Nephron (organoid): ENCODE data around the gene CHN2.

Experiments used
- H3K27ac Mint-ChIP-seq, 3 experiments: 2 replicates each; pipeline ENCODE4 v1.8.0; 2020; ENCODE audit warnings: mixed read lengths in 3 of 3, mild to moderate bottlenecking in 2 of 3, moderate library complexity in 1 of 3
- H3K27me3 Mint-ChIP-seq: 2 replicates; pipeline ENCODE4 v1.8.0; 2021; ENCODE audit warnings: low read depth, mild to moderate bottlenecking, moderate library complexity, mixed read lengths
- H3K36me3 Mint-ChIP-seq: 2 replicates; pipeline ENCODE4 v1.8.0; 2020; ENCODE audit warnings: low read depth, mixed read lengths
- H3K4me1 Mint-ChIP-seq: 2 replicates; pipeline ENCODE4 v1.8.0; 2020; ENCODE audit warnings: mixed read lengths
- H3K4me3 Mint-ChIP-seq, 3 experiments: 2 replicates each; pipeline ENCODE4 v1.8.0; 2020; ENCODE audit warnings: mild to moderate bottlenecking in 3 of 3, mixed read lengths in 3 of 3, moderate library complexity in 2 of 3
- H3K9me3 Mint-ChIP-seq: 2 replicates; pipeline ENCODE4 v1.8.0; 2020; ENCODE audit warnings: mixed read lengths
- TF ChIP-seq, protein P1 (sequence below), 3 experiments: fragments of 200-600 bp; sonication (generic); IDR thresholded peaks; one replicate each; pipeline ENCODE4 v1.5.0; 2021; ENCODE audit warnings: antibody characterized with exemption in 3 of 3; ENCODE audit not compliant: unreplicated experiment in 3 of 3

Gene CHN2

DNA sequence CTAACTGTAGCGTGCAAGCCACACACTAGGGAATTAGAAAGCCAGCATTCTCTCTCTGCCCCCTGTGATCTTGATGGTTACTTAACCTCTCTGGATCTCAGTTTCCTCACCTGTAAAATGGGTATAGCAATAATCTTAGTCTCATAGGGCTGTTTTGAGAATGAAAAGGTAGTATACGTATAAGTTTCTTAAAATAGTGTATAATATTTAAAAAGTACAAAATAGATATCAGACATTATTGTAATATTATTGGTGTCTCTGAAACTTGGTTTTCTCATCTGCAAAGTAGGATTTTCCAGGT lies 80.4 kb downstream of the CHN2 start:
- TF ChIP-seq, protein P1, sequence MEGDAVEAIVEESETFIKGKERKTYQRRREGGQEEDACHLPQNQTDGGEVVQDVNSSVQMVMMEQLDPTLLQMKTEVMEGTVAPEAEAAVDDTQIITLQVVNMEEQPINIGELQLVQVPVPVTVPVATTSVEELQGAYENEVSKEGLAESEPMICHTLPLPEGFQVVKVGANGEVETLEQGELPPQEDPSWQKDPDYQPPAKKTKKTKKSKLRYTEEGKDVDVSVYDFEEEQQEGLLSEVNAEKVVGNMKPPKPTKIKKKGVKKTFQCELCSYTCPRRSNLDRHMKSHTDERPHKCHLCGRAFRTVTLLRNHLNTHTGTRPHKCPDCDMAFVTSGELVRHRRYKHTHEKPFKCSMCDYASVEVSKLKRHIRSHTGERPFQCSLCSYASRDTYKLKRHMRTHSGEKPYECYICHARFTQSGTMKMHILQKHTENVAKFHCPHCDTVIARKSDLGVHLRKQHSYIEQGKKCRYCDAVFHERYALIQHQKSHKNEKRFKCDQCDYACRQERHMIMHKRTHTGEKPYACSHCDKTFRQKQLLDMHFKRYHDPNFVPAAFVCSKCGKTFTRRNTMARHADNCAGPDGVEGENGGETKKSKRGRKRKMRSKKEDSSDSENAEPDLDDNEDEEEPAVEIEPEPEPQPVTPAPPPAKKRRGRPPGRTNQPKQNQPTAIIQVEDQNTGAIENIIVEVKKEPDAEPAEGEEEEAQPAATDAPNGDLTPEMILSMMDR (IDR thresholded peaks at IDR 0.05; ENCODE audit: unreplicated experiment in 3 of 3): no peak
- no peaks in the 10 kb centered on the region for H3K9me3 Mint-ChIP-seq
- H3K27ac Mint-ChIP-seq: peak overlapping the region; percentile 38 to 52 (median 45)
- H3K36me3 Mint-ChIP-seq: no peaks in the 10 kb centered on the region
- H3K4me1 Mint-ChIP-seq: peaks cover 77% of the 10 kb centered on the region
- no peak overlapping the region for H3K4me3 Mint-ChIP-seq
- peaks cover 19% of the 10 kb centered on the region for H3K27me3 Mint-ChIP-seq

- TF ChIP-seq, protein P1 (IDR thresholded peaks at IDR 0.05; ENCODE audit: unreplicated experiment in 3 of 3): no peak
- no peaks in the 10 kb centered on the region for H3K9me3 Mint-ChIP-seq
- H3K27ac Mint-ChIP-seq: peak overlapping the region in 1 of 3 experiments; percentile 86
- peaks cover 76% of the 10 kb centered on the region for H3K4me1 Mint-ChIP-seq
- H3K4me3 Mint-ChIP-seq: no peak overlapping the region
- peaks cover 19% of the 10 kb centered on the region for H3K27me3 Mint-ChIP-seq
- H3K36me3 Mint-ChIP-seq: no peaks in the 10 kb centered on the region
These were observed 80.9 kb downstream of the CHN2 start for GRCh38 chr7:29275493-29275892.

DNA sequence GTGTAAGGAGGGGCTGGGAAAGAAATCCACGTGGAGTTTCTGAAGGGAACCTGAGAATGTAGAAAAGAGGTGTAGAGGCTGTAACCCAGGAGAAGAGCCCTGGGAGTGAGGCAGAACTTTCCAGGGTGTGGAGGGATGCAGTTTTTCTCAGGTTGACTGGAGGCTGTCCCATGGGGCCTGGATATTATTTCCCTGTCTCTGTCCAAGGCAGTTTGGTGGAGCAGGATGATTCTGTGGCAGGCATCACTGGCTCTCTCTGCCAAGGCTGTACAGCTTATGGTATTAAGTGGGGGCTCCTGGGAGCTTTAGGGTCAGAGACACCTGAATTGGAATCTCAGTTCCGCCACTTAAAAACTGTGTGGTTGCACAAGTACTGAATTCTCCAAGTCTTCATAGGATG lies 81.6 kb downstream of the CHN2 start:
- Mint-ChIP-seq H3K9me3 (no peaks in the 10 kb centered on the region), H3K36me3 (no peaks in the 10 kb centered on the region), H3K27ac (peak overlapping the region; percentile 65 to 86 (median 82)), H3K4me1 (peaks cover 71% of the 10 kb centered on the region), H3K4me3 (peak overlapping the region in 1 of 3 experiments; percentile 48), H3K27me3 (peaks cover 22% of the 10 kb centered on the region)
- TF ChIP-seq, protein P1 (IDR thresholded peaks at IDR 0.05; ENCODE audit: unreplicated experiment in 3 of 3): no peak

DNA sequence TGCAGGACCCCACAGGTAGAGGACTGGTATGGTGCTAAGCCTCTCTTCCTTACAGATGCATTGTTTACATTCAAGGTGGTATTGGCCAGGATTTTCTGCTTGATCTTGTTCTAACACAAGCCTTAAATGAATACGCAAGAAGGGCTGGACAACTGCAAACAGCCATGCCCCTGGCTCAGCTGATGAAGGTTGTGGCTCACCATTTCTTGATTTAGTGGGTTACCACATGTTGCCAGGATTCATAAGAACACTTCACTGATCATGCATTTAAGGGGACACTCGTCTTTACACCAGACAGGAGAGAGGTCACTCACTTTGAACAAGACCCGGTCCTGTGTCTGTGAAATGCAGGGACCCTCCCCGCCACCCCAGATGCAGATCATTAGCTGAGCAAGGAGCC lies 82.2 kb downstream of the CHN2 start:
- peaks cover 21% of the 10 kb centered on the region for H3K27me3 Mint-ChIP-seq
- peak overlapping the region; percentile 52 to 86 (median 66) for H3K27ac Mint-ChIP-seq
- H3K4me1 Mint-ChIP-seq: peaks cover 72% of the 10 kb centered on the region
- no peak overlapping the region for H3K4me3 Mint-ChIP-seq
- TF ChIP-seq, protein P1 (IDR thresholded peaks at IDR 0.05; ENCODE audit: unreplicated experiment in 3 of 3): no peak
- no peaks in the 10 kb centered on the region for H3K36me3 Mint-ChIP-seq
- no peaks in the 10 kb centered on the region for H3K9me3 Mint-ChIP-seq

- TF ChIP-seq, protein P1 (IDR thresholded peaks at IDR 0.05; ENCODE audit: unreplicated experiment in 3 of 3): no peak
- no peaks in the 10 kb centered on the region for H3K36me3 Mint-ChIP-seq
- H3K27me3 Mint-ChIP-seq: peaks cover 15% of the 10 kb centered on the region
- no peaks in the 10 kb centered on the region for H3K9me3 Mint-ChIP-seq
- no peak overlapping the region for H3K4me3 Mint-ChIP-seq
- peaks cover 72% of the 10 kb centered on the region for H3K4me1 Mint-ChIP-seq
- H3K27ac Mint-ChIP-seq: peak overlapping the region in 1 of 3 experiments; percentile 86
These were observed 83.1 kb downstream of the CHN2 start for GRCh38 chr7:29277436-29278215.
